H9 (cell line): Measurements from ENCODE around the gene OSBP2. TPM values are rescaled to one million over a fixed set of nuclear protein-coding genes. Genes with fewer than 3 reads are reported as not detected.

Source experiments
- DNase-seq: peaks from one replicate; pipeline ENCODE4 v3.0.0-alpha.2; 2017
- H2AFZ ChIP-seq: one replicate; pipeline ENCODE4 v1.6.1; 2013; ENCODE audit warnings: mild to moderate bottlenecking, low read length, control low read depth, moderate library complexity
- H2AK5ac ChIP-seq: 2 replicates; pipeline ENCODE4 v1.6.1; 2013; ENCODE audit warnings: low read length, control low read depth, mixed read lengths; ENCODE audit not compliant: insufficient read length
- H2BK120ac ChIP-seq: one replicate; pipeline ENCODE4 v1.6.1; 2013; ENCODE audit warnings: low read depth, mild to moderate bottlenecking, low read length, control low read depth, inconsistent platforms; ENCODE audit not compliant: poor library complexity, severe bottlenecking
- H2BK12ac ChIP-seq: 2 replicates; pipeline ENCODE4 v1.6.1; 2013; ENCODE audit warnings: low read length, control low read depth, mixed read lengths, low read depth; ENCODE audit not compliant: insufficient read length
- H2BK15ac ChIP-seq: 2 replicates; pipeline ENCODE4 v1.6.1; 2013; ENCODE audit warnings: low read depth, low read length, control low read depth
- H2BK20ac ChIP-seq: one replicate; pipeline ENCODE4 v1.6.1; 2013; ENCODE audit warnings: low read depth, mild to moderate bottlenecking, low read length, control low read depth, inconsistent platforms; ENCODE audit not compliant: poor library complexity, severe bottlenecking
- H2BK5ac ChIP-seq: 2 replicates; pipeline ENCODE4 v1.6.1; 2013; ENCODE audit warnings: low read length, control low read depth, mixed read lengths; ENCODE audit not compliant: insufficient read length
- H3K14ac ChIP-seq: 2 replicates; pipeline ENCODE4 v1.6.1; 2013; ENCODE audit warnings: low read length, control low read depth; ENCODE audit not compliant: insufficient read depth
- H3K18ac ChIP-seq: 2 replicates; pipeline ENCODE4 v1.6.1; 2013; ENCODE audit warnings: low read depth, mild to moderate bottlenecking, mixed read lengths, low read length, control low read depth; ENCODE audit not compliant: insufficient read length
- H3K23ac ChIP-seq: 2 replicates; pipeline ENCODE4 v1.6.1; 2013; ENCODE audit warnings: low read length, control low read depth, mixed read lengths, low read depth; ENCODE audit not compliant: insufficient read length
- H3K23me2 ChIP-seq: 2 replicates; pipeline ENCODE4 v1.6.1; 2013; ENCODE audit warnings: low read depth, mild to moderate bottlenecking, mixed read lengths, low read length, control low read depth; ENCODE audit not compliant: insufficient read length, poor library complexity, severe bottlenecking
- H3K27ac ChIP-seq: 2 replicates; pipeline ENCODE4 v1.5.1; 2013; ENCODE audit warnings: low read length, control low read depth, mixed read lengths, low read depth; ENCODE audit not compliant: insufficient read length
- H3K27me3 ChIP-seq: 2 replicates; pipeline ENCODE4 v1.6.1; 2013; ENCODE audit warnings: low read length, control low read depth, inconsistent platforms; ENCODE audit not compliant: insufficient read depth
- H3K4ac ChIP-seq: 2 replicates; pipeline ENCODE4 v1.6.1; 2013; ENCODE audit warnings: low read depth, mild to moderate bottlenecking, control low read depth, inconsistent platforms, low read length, moderate library complexity
- H3K4me1 ChIP-seq: 2 replicates; pipeline ENCODE4 v1.6.1; 2013; ENCODE audit warnings: low read length, control low read depth, inconsistent platforms; ENCODE audit not compliant: insufficient read depth
- H3K4me2 ChIP-seq: 2 replicates; pipeline ENCODE4 v1.6.1; 2013; ENCODE audit warnings: low read length, control low read depth, mixed read lengths; ENCODE audit not compliant: insufficient read length, insufficient read depth
- H3K56ac ChIP-seq: 2 replicates; pipeline ENCODE4 v1.6.1; 2013; ENCODE audit warnings: low read depth, mild to moderate bottlenecking, mixed read lengths, low read length, control low read depth; ENCODE audit not compliant: insufficient read length
- H3K79me1 ChIP-seq: 2 replicates; pipeline ENCODE4 v1.6.1; 2013; ENCODE audit warnings: low read depth, mild to moderate bottlenecking, moderate library complexity, low read length, control low read depth, inconsistent platforms; ENCODE audit not compliant: insufficient read depth, poor library complexity, severe bottlenecking
- H3K79me2 ChIP-seq: 2 replicates; pipeline ENCODE4 v1.6.1; 2013; ENCODE audit warnings: low read length, control low read depth, inconsistent platforms; ENCODE audit not compliant: insufficient read depth
- H3K9ac ChIP-seq: 2 replicates; pipeline ENCODE4 v1.6.1; 2013; ENCODE audit warnings: low read length, control low read depth, mixed read lengths; ENCODE audit not compliant: insufficient read length; ENCODE audit errors: extremely low read depth
- H3K9me3 ChIP-seq: one replicate; pipeline ENCODE4 v1.6.1; 2013; ENCODE audit warnings: low read depth, low read length, inconsistent platforms; ENCODE audit not compliant: control insufficient read depth
- H3T11ph ChIP-seq: one replicate; pipeline ENCODE4 v1.6.1; 2013; ENCODE audit warnings: mild to moderate bottlenecking, low read length, control low read depth, inconsistent platforms
- H4K20me1 ChIP-seq: one replicate; pipeline ENCODE4 v1.6.1; 2013; ENCODE audit not compliant: control insufficient read depth, insufficient read length, insufficient read depth
- H4K5ac ChIP-seq: 2 replicates; pipeline ENCODE4 v1.6.1; 2013; ENCODE audit warnings: low read depth, mild to moderate bottlenecking, mixed read lengths, low read length, control low read depth; ENCODE audit not compliant: insufficient read length
- H4K8ac ChIP-seq: replicated peaks from 2 replicates; pipeline ENCODE4 v1.6.1; 2013; ENCODE audit warnings: low read length, control low read depth, mixed read lengths, low read depth; ENCODE audit not compliant: insufficient read length
- H4K91ac ChIP-seq: 2 replicates; pipeline ENCODE4 v1.6.1; 2013; ENCODE audit warnings: low read depth, mild to moderate bottlenecking, moderate library complexity, mixed read lengths, low read length, control low read depth; ENCODE audit not compliant: insufficient read length
- H3K27ac Mint-ChIP-seq, 3 experiments: 2 replicates in 2 of 3; 3 replicates in 1 of 3; pipeline ENCODE4 v1.8.0; 2020 to 2021; ENCODE audit warnings: mixed read lengths in 3 of 3, mild to moderate bottlenecking in 1 of 3, moderate library complexity in 1 of 3
- H3K27me3 Mint-ChIP-seq: 2 replicates; pipeline ENCODE4 v1.8.0; 2021; ENCODE audit warnings: low read depth, mild to moderate bottlenecking, moderate library complexity, mixed read lengths
- H3K36me3 Mint-ChIP-seq, 3 experiments: 2 replicates in 2 of 3; 3 replicates in 1 of 3; pipeline ENCODE4 v1.8.0; 2020 to 2021; ENCODE audit warnings: low read depth in 3 of 3, mixed read lengths in 3 of 3; ENCODE audit not compliant: insufficient read depth in 1 of 3
- H3K4me1 Mint-ChIP-seq, 2 experiments: 2 replicates each; pipeline ENCODE4 v1.8.0; 2020; ENCODE audit warnings: mixed read lengths in 2 of 2
- H3K4me3 Mint-ChIP-seq, 2 experiments: 2 replicates in 1 of 2; 3 replicates in 1 of 2; pipeline ENCODE4 v1.8.0; 2020 to 2021; ENCODE audit warnings: mild to moderate bottlenecking in 2 of 2, mixed read lengths in 2 of 2, moderate library complexity in 1 of 2
- H3K9me3 Mint-ChIP-seq, 2 experiments: 2 replicates in 1 of 2; 3 replicates in 1 of 2; pipeline ENCODE4 v1.8.0; 2020; ENCODE audit warnings: mild to moderate bottlenecking in 2 of 2, mixed read lengths in 2 of 2, moderate library complexity in 1 of 2
- WGBS: extraction: QIAGEN DNeasy Blood & Tissue Kit; methylation state at CpG from one replicate; pipeline ENCODE4 v1.1.7; 2013; ENCODE audit warnings: missing lambda C conversion rate, low lambda C conversion rate, mixed read lengths; ENCODE audit not compliant: insufficient read length; ENCODE audit errors: extremely low coverage; 5-methylcytosine and 5-hydroxymethylcytosine counted together
- total RNA-seq: library from RNA; stranded (reverse); gene quantifications from 2 replicates; pipeline ENCODE4 v1.2.1, GENCODE V29; 2021
- TF ChIP-seq, protein P1 (sequence below): fragments of 200-600 bp; sonication (generic); conservative IDR thresholded peaks from 3 replicates; pipeline ENCODE4 v1.8.0; 2021; ENCODE audit warnings: antibody characterized with exemption, mild to moderate bottlenecking

Gene OSBP2
- total RNA-seq, 1 experiment from 2014 or later: 3.4 TPM

DNA sequence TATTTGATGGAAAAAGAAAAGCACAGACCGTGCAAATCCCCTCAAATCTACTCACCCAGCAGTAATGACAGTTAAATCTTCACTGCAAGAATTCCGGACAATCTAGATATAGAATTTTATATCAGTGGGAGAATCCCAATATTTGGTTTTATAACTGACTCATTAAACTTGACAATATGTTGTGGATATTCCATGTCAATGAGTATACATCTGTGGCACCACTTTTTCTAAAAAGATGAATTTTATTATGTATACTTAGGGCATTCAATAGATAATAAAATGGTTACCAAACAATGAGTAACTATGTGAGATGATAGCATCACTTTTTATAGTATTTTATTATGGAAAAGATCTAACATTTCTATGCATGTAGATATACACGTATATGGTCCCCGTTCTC, 79.9 kb downstream of the OSBP2 start:
- H4K20me1 ChIP-seq: no peaks in the 10 kb centered on the region
- no peak overlapping the region for H3K4ac ChIP-seq
- no peak overlapping the region for H2BK5ac ChIP-seq
- H3K56ac ChIP-seq: no peak overlapping the region
- no peak overlapping the region for H3T11ph ChIP-seq
- no peaks in the 10 kb centered on the region for H3K23me2 ChIP-seq
- Mint-ChIP-seq H3K27me3 (no peaks in the 10 kb centered on the region), H3K27ac (no peak overlapping the region), H3K9me3 (no peaks in the 10 kb centered on the region), H3K4me1 (no peaks in the 10 kb centered on the region; a peak in 1 of 4 replicates), H3K36me3 (no peaks in the 10 kb centered on the region), H3K4me3 (no peak overlapping the region)
- TF ChIP-seq, protein P1, sequence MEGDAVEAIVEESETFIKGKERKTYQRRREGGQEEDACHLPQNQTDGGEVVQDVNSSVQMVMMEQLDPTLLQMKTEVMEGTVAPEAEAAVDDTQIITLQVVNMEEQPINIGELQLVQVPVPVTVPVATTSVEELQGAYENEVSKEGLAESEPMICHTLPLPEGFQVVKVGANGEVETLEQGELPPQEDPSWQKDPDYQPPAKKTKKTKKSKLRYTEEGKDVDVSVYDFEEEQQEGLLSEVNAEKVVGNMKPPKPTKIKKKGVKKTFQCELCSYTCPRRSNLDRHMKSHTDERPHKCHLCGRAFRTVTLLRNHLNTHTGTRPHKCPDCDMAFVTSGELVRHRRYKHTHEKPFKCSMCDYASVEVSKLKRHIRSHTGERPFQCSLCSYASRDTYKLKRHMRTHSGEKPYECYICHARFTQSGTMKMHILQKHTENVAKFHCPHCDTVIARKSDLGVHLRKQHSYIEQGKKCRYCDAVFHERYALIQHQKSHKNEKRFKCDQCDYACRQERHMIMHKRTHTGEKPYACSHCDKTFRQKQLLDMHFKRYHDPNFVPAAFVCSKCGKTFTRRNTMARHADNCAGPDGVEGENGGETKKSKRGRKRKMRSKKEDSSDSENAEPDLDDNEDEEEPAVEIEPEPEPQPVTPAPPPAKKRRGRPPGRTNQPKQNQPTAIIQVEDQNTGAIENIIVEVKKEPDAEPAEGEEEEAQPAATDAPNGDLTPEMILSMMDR: no peak
- H3K4me2 ChIP-seq: no peak overlapping the region
- no peaks in the 10 kb centered on the region for H3K79me2 ChIP-seq
- H2BK12ac ChIP-seq: no peak overlapping the region
- DNase-seq: no peak
- H4K5ac ChIP-seq: no peak overlapping the region
- no peaks in the 10 kb centered on the region for H3K27me3 ChIP-seq
- no peak overlapping the region for H2AFZ ChIP-seq
- no peak overlapping the region for H3K18ac ChIP-seq
- no peak overlapping the region for H3K14ac ChIP-seq
- no peak overlapping the region for H4K91ac ChIP-seq
- no peaks in the 10 kb centered on the region for H3K4me1 ChIP-seq
- no peak overlapping the region for H2BK20ac ChIP-seq
- no peak overlapping the region for H2BK120ac ChIP-seq
- H3K9ac ChIP-seq: no peak overlapping the region
- no peaks in the 10 kb centered on the region for H3K9me3 ChIP-seq
- H2BK15ac ChIP-seq: no peak overlapping the region
- no CpG with 5 or more reads among the region's 4 CpGs for WGBS
- no peak overlapping the region for H2AK5ac ChIP-seq
- H3K23ac ChIP-seq: no peak overlapping the region
- H3K79me1 ChIP-seq: no peaks in the 10 kb centered on the region
- H4K8ac ChIP-seq: no peak overlapping the region
- H3K27ac ChIP-seq: no peak overlapping the region
